Epithelial cell of esophagus (primary cell): Measurements from ENCODE around the gene MPDU1.
A peak's percentile ranks its signal among the peaks of the same experiment; 100 is the strongest.

ENCODE experiments used
- DNase-seq: peaks from one replicate; pipeline ENCODE4 v3.0.0; 2010; ENCODE audit warnings: low read depth
- H3K4me3 ChIP-seq: 2 replicates; pipeline ENCODE4 v1.5.1; 2011; ENCODE audit warnings: mild to moderate bottlenecking, low read length, control low read depth
- TF ChIP-seq, protein P1 (sequence below): IDR thresholded peaks from 2 replicates; pipeline ENCODE4 v1.5.1; 2011; ENCODE audit warnings: low read depth, mild to moderate bottlenecking, low read length, control low read depth, inconsistent platforms; ENCODE audit not compliant: insufficient read depth; ENCODE audit errors: missing control alignments

MPDU1 gene

GRCh38 chr17:7587420-7588151 lies 3.9 kb downstream of the MPDU1 start:
- DNase-seq: peak; percentile 85
- peak overlapping the region; percentile 94 for H3K4me3 ChIP-seq
- TF ChIP-seq, protein P1, sequence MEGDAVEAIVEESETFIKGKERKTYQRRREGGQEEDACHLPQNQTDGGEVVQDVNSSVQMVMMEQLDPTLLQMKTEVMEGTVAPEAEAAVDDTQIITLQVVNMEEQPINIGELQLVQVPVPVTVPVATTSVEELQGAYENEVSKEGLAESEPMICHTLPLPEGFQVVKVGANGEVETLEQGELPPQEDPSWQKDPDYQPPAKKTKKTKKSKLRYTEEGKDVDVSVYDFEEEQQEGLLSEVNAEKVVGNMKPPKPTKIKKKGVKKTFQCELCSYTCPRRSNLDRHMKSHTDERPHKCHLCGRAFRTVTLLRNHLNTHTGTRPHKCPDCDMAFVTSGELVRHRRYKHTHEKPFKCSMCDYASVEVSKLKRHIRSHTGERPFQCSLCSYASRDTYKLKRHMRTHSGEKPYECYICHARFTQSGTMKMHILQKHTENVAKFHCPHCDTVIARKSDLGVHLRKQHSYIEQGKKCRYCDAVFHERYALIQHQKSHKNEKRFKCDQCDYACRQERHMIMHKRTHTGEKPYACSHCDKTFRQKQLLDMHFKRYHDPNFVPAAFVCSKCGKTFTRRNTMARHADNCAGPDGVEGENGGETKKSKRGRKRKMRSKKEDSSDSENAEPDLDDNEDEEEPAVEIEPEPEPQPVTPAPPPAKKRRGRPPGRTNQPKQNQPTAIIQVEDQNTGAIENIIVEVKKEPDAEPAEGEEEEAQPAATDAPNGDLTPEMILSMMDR: peak; percentile 8

- peak; percentile 42 for DNase-seq
- TF ChIP-seq, protein P1: no peak
- peak overlapping the region; percentile 94 for H3K4me3 ChIP-seq
These were observed 5.0 kb downstream of the MPDU1 start for GRCh38 chr17:7588553-7589203.

DNA sequence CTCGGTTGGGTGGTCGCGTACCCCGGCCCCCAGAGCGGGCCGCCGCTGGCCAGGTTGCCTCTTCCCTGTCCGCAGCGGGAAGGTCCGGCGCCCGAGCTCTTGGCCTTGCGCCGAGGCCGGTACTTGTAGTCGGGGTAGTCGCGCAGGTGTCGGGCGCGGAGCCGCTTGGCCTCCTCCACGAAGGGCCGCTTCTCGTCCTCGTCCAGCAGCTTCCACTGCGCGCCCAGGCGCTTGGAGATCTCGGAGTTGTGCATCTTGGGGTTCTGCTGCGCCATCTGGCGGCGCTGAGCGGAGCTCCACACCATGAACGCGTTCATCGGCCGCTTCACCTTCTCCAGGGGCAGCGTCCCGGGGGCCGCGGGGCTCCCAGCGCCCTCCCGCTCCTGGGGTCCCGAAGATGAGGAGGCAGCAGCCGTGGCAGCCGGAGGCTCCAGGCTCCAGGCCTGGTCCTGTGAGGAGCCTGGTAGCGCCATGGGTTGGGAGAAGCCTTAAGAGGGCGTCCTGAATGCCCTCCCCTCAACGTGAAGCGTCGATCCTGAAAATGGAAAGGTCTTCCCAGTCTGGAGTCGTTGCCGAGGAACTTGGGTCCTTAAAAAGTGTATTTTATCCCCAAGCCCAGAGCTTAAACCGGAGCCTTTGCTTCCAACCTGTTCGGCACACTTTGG lies 5.7 kb downstream of the MPDU1 start:
- H3K4me3 ChIP-seq: peak overlapping the region; percentile 94
- peak; percentile 93 for DNase-seq
- TF ChIP-seq, protein P1: peak; percentile 83

DNA sequence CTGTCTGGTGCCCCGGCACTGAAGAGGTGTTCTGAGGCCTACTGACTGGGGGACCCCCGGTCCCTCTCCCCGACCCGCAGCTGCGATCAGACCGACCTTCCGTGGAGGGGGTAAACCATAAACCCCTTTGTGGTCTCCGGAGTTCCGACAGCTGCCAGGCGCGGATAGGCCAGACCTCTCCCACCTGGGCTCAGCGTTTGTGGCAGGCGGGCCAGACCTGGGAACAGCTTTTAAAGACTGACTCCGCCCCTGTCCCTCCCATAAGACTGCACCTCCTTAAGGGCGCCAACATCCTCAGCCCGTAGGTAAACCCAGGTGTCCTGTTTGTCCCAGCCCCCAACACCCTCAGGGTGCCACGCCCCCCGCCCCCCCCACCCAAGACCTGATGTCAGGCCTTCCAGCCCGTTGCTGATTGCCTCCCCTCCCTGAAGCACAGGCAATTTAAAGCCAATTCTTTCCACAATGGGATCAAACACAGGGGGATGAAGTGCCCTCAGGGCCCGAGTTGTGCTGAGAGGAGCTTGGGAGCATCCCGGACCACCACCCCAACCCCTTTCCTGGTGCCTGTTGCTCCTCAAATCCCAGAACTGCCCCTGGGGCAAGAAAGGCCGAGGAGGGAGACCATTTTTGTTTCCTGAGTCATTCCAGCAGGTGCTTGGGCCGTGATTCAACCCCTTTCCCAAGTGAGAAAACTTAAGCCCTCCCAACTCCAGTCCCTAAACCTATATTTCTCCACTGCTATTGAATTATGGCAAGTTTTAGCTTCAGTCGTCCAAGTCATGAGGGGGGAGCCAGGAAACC lies 6.4 kb downstream of the MPDU1 start, which contains the start of gene SOX15:
Gene SOX15, minus strand, starts transcription at position 204 of the 801 bp plus-strand sequence. CDS start 418 bp downstream, outside the sequence.
- TF ChIP-seq, protein P1: no peak
- peak; percentile 90 for DNase-seq
- peak within 1 kb of the TSS; percentile 94 for H3K4me3 ChIP-seq

GRCh38 chr17:7590743-7591142 lies 7.1 kb downstream of the MPDU1 start:
- TF ChIP-seq, protein P1: no peak
- H3K4me3 ChIP-seq: peak overlapping the region; percentile 28
- peak; percentile 86 for DNase-seq

DNA sequence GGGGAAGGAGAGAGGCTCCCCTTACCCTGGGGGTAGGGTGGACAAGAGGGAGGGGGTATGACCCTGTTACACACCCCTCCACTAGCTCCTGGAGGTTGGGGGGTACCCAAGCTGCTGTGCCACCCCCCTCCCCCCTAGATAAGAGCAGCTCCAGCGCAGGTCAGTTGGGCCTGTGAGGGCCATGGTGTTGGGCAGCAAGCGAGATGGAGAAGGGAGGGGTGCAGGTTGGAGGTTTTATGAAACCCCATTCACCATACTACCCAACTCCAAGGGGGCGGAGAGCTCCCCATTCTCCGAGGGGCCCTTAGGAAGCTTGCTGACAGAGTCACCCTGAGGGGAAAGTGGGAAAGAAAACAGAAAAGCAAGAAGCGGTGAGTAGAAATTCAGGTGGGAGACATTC lies 7.9 kb downstream of the MPDU1 start:
- TF ChIP-seq, protein P1: no peak
- DNase-seq: no peak
- H3K4me3 ChIP-seq: no peak overlapping the region
